ENCODE results near the gene TMEM138. TPM values are rescaled to one million over a fixed set of nuclear protein-coding genes. Genes with fewer than 3 reads are reported as not detected.
"Not testable (repeated sequence)": the region's sequence is repeated elsewhere in the genome, so short reads cannot be mapped to it uniquely, and the experiment has no call there.

TMEM138 gene
- polyA plus RNA-seq, 6 donors from 2014 or later: 37.9 to 56.4 (median 41.9) TPM

GRCh38 chr11:61380884-61381283 is 18.7 kb downstream of the TMEM138 start:
- H3K4me3 Mint-ChIP-seq: no peak overlapping the region
- no peak for DNase-seq
- ATAC-seq (ENCODE audit: low read depth in 2 of 2): no peak
- H3K9me3 Mint-ChIP-seq: no peaks in the 10 kb centered on the region
- H3K36me3 Mint-ChIP-seq: no peaks in the 10 kb centered on the region
- peaks cover 9 to 16% (median 10%) of the 10 kb centered on the region in 3 donors for H3K4me1 Mint-ChIP-seq
- no peaks in the 10 kb centered on the region for H3K27me3 Mint-ChIP-seq
- no peak overlapping the region for H3K27ac Mint-ChIP-seq

GRCh38 chr11:61383859-61384258 is 21.7 kb downstream of the TMEM138 start:
- not testable (repeated sequence) for H3K27ac Mint-ChIP-seq; ATAC-seq (ENCODE audit: low read depth in 2 of 2); H3K4me3 Mint-ChIP-seq; H3K9me3 Mint-ChIP-seq; H3K27me3 Mint-ChIP-seq; H3K36me3 Mint-ChIP-seq; DNase-seq
- H3K4me1 Mint-ChIP-seq: peaks cover 9 to 17% (median 11%) of the 10 kb centered on the region in 3 donors

DNA sequence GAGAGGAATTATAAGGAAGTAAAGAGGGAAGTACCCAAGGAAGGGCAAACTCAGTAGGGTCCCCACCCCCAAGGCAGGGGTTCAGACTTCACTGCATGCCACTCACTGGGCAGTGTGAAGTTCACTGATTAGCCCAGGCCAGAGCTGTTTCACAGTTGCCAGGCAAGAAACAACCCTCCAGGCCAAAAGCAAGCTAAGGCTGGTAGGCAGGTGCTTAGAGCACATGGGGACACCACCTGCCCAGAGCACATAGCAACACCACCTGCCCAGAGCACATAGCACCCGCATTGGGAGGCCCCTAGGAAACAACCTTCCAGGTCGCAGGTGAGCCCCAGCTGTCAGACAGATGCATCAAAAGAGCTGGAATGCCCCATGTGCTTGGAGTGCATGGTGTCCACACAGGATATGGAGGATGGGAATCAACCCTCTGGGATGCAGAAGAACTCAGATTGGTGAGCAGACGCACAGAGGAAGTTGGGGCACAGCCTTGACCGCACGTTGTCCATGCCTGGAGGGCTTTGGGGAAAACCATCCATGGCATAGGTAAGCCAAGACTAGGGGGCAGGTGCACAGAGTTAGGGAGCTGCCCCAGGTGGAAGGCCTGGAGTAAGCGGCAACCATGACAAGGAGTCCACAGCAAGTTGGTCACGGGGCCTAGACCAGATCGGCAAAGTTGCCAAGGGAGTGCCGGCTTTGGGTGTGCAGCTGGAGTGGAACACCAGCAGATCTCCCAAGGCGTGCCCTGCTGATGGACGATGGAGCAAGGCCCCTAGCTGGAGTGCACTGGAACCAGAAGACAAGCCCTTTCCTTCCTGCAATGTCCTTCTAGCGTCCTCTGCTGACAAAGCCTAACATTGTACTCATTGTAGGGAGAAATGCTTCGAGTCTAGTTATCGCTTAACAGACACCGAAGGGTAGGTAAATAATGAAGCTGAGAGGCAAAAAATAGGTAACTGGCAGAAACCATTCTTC is 22.4 kb downstream of the TMEM138 start:
- H3K9me3 Mint-ChIP-seq: no peaks in the 10 kb centered on the region
- H3K4me1 Mint-ChIP-seq: peaks cover 9 to 17% (median 11%) of the 10 kb centered on the region in 3 donors
- no peak overlapping the region for H3K4me3 Mint-ChIP-seq
- no peaks in the 10 kb centered on the region for H3K36me3 Mint-ChIP-seq
- H3K27me3 Mint-ChIP-seq: no peaks in the 10 kb centered on the region
- ATAC-seq (ENCODE audit: low read depth in 2 of 2) (no peak), DNase-seq (no peak)
- H3K27ac Mint-ChIP-seq: peak overlapping the region in 1 of 6 donors; percentile 20

GRCh38 chr11:61390161-61390560 is 28.0 kb downstream of the TMEM138 start:
- Mint-ChIP-seq H3K9me3 (no peaks in the 10 kb centered on the region), H3K36me3 (no peaks in the 10 kb centered on the region), H3K4me3 (peak overlapping the region in 4 of 8 donors; percentile 33 to 43 (median 40)), H3K4me1 (peaks cover 29 to 35% (median 32%) of the 10 kb centered on the region in 3 donors), H3K27me3 (no peaks in the 10 kb centered on the region), H3K27ac (peak overlapping the region in 1 of 6 donors; percentile 62)
- ATAC-seq (ENCODE audit: low read depth in 2 of 2) (no peak), DNase-seq (no peak)

DNA sequence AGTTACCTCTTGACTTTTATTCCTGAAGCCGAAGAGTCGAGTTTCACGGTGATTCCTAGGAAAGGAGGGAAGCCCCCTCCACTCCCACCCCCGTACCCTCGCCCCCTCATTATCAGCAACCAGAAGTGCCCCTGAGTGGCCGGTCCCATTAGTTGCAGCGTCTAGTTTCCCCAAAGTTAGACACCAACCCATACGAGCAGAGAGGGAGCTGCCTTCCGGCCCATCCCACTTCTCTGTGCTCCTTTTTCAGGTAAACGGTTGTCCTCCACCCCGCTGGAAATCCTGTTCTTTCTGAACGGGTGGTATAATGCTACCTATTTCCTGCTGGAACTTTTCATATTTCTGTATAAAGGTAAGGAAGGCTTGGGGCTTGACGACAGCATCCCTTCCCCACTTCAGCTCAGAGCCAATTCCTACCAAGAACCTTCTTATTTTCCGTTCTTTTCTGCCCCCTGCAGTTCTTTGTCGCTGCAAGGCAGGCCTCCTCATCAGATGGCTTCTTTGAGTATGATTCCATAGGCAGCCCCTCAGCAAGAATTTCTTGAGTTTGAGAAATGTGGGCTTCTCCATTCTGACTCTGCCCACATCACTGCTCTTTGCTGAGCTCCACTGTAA is 30.9 kb downstream of the TMEM138 start:
- H3K4me3 Mint-ChIP-seq: peak overlapping the region; percentile 90 to 99 (median 97)

DNA sequence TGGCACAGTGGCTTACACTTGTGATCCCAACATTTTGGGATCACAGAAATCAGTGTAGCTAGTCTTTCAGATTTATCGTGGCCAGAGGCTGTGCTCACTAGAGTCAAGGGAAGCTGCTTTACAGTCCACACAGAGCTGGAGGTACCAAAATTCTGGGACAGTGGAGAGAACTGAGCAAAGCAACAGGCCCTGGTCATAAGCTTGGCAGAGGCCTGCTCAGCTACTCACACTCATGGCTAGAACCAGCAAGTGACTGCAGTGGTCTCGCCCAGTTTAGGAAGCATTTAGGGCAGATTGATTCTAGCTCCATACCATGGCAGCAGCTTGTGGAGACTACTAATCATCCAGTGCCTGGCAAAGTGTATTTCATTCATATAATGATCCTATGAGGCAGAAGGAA is 39.0 kb downstream of the TMEM138 start:
- Mint-ChIP-seq H3K9me3 (no peaks in the 10 kb centered on the region), H3K36me3 (peaks cover 0 to 20% of the 10 kb centered on the region in 2 donors), H3K27ac (peak overlapping the region in 4 of 6 donors; percentile 15 to 70 (median 60))

More for the DNA sequence above, 30.9 kb downstream of the TMEM138 start:
- H3K36me3 Mint-ChIP-seq: peaks cover 0 to 6% of the 10 kb centered on the region in 2 donors
- ATAC-seq (ENCODE audit: low read depth in 2 of 2): peak; percentile 52 to 58
- H3K9me3 Mint-ChIP-seq: no peaks in the 10 kb centered on the region
- no peaks in the 10 kb centered on the region for H3K27me3 Mint-ChIP-seq
- DNase-seq: peak; percentile 24
- peaks cover 22 to 27% (median 25%) of the 10 kb centered on the region in 3 donors for H3K4me1 Mint-ChIP-seq
- H3K27ac Mint-ChIP-seq: peak overlapping the region; percentile 88 to 98 (median 96)

DNA sequence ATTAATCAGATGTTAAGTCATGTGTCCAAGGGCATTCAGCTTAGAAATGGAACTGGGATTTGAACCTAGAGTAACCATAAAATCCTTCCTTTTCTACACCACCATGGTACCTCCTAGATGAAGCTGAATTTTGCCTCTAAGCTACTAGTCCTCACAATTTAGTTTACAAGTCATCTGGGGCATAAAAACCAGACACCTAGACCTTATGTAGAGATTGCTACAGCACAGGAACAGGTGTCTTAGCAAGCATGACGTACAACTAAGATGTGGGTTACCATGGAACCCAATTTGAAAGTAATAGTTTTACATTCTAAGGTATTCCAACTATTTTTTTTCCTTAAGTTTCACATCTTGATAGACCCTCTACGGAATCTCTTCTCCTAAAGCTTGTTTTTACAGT is 39.4 kb downstream of the TMEM138 start:
- DNase-seq: no peak
- peaks cover 0 to 20% of the 10 kb centered on the region in 2 donors for H3K36me3 Mint-ChIP-seq

More for the DNA sequence above, 39.0 kb downstream of the TMEM138 start:
- Mint-ChIP-seq H3K4me1 (peaks cover 0 to 3% (median 0%) of the 10 kb centered on the region in 3 donors), H3K4me3 (no peak overlapping the region), H3K27me3 (no peaks in the 10 kb centered on the region)
- ATAC-seq (ENCODE audit: low read depth in 2 of 2) (no peak), DNase-seq (no peak)

GRCh38 chr11:61403658-61404057 is 41.5 kb downstream of the TMEM138 start:
- no peaks in the 10 kb centered on the region for H3K27me3 Mint-ChIP-seq
- H3K36me3 Mint-ChIP-seq: peaks cover 0 to 15% of the 10 kb centered on the region in 2 donors

More for the DNA sequence above, 39.4 kb downstream of the TMEM138 start:
- Mint-ChIP-seq H3K27me3 (no peaks in the 10 kb centered on the region), H3K27ac (peak overlapping the region in 3 of 6 donors; percentile 29 to 92 (median 64)), H3K4me3 (no peak overlapping the region), H3K9me3 (no peaks in the 10 kb centered on the region), H3K4me1 (peaks cover 0 to 3% (median 0%) of the 10 kb centered on the region in 3 donors)
- no peak for ATAC-seq (ENCODE audit: low read depth in 2 of 2)

DNA sequence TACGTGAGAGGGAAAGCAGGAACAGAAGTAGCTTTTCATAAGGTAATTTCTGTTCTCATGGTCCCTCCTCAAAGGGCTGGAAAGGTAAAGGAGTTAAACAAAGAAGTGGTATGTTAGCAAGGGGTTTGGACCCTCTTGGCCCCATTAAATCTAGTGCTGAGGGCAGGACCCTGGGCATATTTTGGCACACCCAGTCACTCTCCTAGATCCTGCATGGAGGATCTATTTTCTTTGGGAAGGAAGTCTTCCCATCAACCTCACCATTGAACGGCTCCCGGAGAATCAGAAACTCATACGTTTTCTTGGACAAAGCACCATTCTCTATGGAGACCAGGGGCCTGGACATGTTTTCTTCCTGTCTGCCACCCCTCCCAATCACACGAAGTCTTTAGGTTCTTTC is 41.9 kb downstream of the TMEM138 start:
- no peaks in the 10 kb centered on the region for H3K9me3 Mint-ChIP-seq
- H3K27me3 Mint-ChIP-seq: no peaks in the 10 kb centered on the region
- H3K36me3 Mint-ChIP-seq: peaks cover 0 to 11% of the 10 kb centered on the region in 2 donors
- no peak for ATAC-seq (ENCODE audit: low read depth in 2 of 2)
- H3K27ac Mint-ChIP-seq: peak overlapping the region in 3 of 6 donors; percentile 44 to 80 (median 58)
- DNase-seq: no peak
- H3K4me3 Mint-ChIP-seq: no peak overlapping the region
- peaks cover 0 to 3% (median 2%) of the 10 kb centered on the region in 3 donors for H3K4me1 Mint-ChIP-seq

More at GRCh38 chr11:61403658-61404057, 41.5 kb downstream of the TMEM138 start:
- no peak overlapping the region for H3K4me3 Mint-ChIP-seq
- ATAC-seq (ENCODE audit: low read depth in 2 of 2) (no peak), DNase-seq (no peak)
- H3K27ac Mint-ChIP-seq: peak overlapping the region in 1 of 6 donors; percentile 80
- peaks cover 0 to 3% (median 2%) of the 10 kb centered on the region in 3 donors for H3K4me1 Mint-ChIP-seq
- no peaks in the 10 kb centered on the region for H3K9me3 Mint-ChIP-seq

DNA sequence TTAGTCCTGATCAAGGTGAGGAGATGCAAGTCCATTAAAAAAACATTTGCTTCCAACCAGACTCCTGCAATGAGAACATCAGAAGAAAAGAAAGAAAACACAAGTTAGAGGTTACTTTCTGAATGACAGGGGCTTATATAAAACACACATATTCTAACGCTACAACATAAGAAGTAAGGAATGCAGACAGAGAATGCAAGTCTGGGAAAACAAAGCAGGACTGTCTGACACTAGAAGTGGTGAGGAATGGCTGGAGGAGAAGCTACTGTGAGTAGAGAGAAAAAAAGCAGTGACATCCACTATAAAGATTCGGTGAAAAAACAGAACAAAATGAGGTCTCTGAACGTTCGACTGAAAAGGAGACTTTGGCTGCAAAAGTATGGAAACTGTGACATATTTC is 42.5 kb downstream of the TMEM138 start:
- peak overlapping the region in 4 of 6 donors; percentile 22 to 85 (median 74) for H3K27ac Mint-ChIP-seq

GRCh38 chr11:61406067-61406466 is 43.9 kb downstream of the TMEM138 start:
- H3K9me3 Mint-ChIP-seq: no peaks in the 10 kb centered on the region
- no peak overlapping the region for H3K4me3 Mint-ChIP-seq
- DNase-seq (no peak), ATAC-seq (ENCODE audit: low read depth in 2 of 2) (no peak)
- H3K36me3 Mint-ChIP-seq: peaks cover 5 to 14% of the 10 kb centered on the region in 2 donors
- peak overlapping the region in 1 of 6 donors; percentile 69 for H3K27ac Mint-ChIP-seq
- peaks cover 0 to 3% (median 2%) of the 10 kb centered on the region in 3 donors for H3K4me1 Mint-ChIP-seq
- no peaks in the 10 kb centered on the region for H3K27me3 Mint-ChIP-seq

More for the DNA sequence above, 42.5 kb downstream of the TMEM138 start:
- Mint-ChIP-seq H3K9me3 (no peaks in the 10 kb centered on the region), H3K4me3 (peak overlapping the region in 1 of 8 donors; percentile 0), H3K36me3 (peaks cover 0 to 11% of the 10 kb centered on the region in 2 donors), H3K4me1 (peaks cover 0 to 3% (median 2%) of the 10 kb centered on the region in 3 donors), H3K27me3 (no peaks in the 10 kb centered on the region)
- ATAC-seq (ENCODE audit: low read depth in 2 of 2): no peak
- no peak for DNase-seq

GRCh38 chr11:61406991-61407728 is 45.0 kb downstream of the TMEM138 start:
- Mint-ChIP-seq H3K27ac (peak overlapping the region in 2 of 6 donors; percentile 11 to 26), H3K9me3 (no peaks in the 10 kb centered on the region), H3K36me3 (peaks cover 15 to 22% of the 10 kb centered on the region in 2 donors), H3K4me3 (peak overlapping the region in 1 of 8 donors; percentile 35), H3K4me1 (peaks cover 0 to 3% (median 2%) of the 10 kb centered on the region in 3 donors), H3K27me3 (no peaks in the 10 kb centered on the region)
- no peak for ATAC-seq (ENCODE audit: low read depth in 2 of 2)
- DNase-seq: no peak

- Mint-ChIP-seq H3K9me3 (no peaks in the 10 kb centered on the region), H3K27me3 (no peaks in the 10 kb centered on the region), H3K4me1 (peaks cover 0 to 4% (median 2%) of the 10 kb centered on the region in 3 donors), H3K27ac (peak overlapping the region in 2 of 6 donors; percentile 31 to 32), H3K36me3 (peaks cover 23 to 27% of the 10 kb centered on the region in 2 donors), H3K4me3 (no peak overlapping the region)
- DNase-seq (no peak), ATAC-seq (ENCODE audit: low read depth in 2 of 2) (no peak)
Observed at GRCh38 chr11:61411589-61411988, 49.4 kb downstream of the TMEM138 start.

Measured in naive B cell (primary cell).